Cerebellar nuclear complex (tissue), 1 donor: ENCODE measurements around the gene CORIN.

Experiments
- DNase-seq, 2 experiments: peaks; one replicate each; lab custom pipeline; 2025; lab: John Stamatoyannopoulos, UW

The CORIN gene

DNA sequence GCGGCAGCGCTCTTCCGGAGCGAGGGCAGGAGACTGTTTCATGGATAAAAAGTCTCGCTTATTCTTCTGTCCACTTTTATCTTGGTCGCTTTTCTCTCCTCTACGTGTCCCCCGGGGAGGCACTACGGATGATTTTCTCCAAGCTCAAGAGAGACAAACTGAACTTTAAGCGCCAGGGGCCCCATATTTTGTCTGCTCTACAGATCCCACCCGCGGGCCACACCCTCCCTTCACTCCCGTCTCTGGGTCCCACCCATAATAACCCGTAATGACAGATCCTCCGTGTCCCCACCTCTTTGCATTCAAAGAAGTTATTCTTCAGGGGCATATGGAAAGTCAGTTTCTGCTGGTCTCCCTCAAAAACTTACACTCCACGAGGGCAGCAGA lies at the start of gene CORIN:
TSS of gene CORIN (minus strand) at position 160 of the 387 bp plus-strand sequence. CDS start at position 42, 118 bp downstream.
- DNase-seq: no peak

DNA sequence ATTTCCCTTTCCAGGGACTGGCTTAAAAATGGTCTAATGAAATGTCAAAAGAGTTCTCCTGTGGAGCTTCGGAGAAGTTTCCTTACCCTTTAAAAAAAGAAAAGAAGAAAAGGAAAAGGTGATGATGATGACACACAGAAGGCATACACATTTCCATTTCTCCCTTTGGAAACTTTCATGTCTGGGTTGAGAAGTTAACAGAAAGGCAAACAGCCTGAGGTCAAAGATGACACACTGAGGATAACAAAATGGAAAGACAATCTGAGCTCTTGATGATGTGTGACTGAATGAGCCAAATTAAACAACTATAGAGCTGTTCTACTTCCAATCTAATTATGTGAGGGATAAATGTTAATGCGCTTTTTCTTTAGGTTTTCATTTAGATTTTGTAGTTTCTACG lies 44.4 kb upstream of the CORIN start:
- DNase-seq: no peak

DNA sequence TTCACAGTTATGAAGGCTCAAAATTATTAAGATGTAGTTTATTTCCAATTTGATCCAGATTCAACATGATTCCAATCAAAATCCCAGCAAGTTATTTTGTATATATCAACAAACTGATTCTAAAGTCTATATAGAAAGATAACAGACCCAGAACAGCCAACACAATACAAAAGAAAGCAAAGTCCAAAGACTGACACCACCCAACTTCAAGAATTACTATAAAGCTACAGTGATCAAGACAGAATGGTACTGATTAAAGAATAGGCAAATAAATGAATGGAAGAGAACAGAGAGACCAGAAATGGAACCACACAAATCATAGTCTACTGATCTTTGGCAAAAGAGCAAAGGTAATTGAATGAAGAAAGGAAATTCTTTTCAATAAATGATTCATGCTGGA lies 41.6 kb upstream of the CORIN start:
- DNase-seq: no peak

- no peak for DNase-seq
These were observed 39.1 kb upstream of the CORIN start for GRCh38 chr4:47876784-47877546.

GRCh38 chr4:47876310-47876709 lies 38.4 kb upstream of the CORIN start:
- no peak for DNase-seq

GRCh38 chr4:47873877-47874541 lies 36.1 kb upstream of the CORIN start:
- no peak for DNase-seq

DNA sequence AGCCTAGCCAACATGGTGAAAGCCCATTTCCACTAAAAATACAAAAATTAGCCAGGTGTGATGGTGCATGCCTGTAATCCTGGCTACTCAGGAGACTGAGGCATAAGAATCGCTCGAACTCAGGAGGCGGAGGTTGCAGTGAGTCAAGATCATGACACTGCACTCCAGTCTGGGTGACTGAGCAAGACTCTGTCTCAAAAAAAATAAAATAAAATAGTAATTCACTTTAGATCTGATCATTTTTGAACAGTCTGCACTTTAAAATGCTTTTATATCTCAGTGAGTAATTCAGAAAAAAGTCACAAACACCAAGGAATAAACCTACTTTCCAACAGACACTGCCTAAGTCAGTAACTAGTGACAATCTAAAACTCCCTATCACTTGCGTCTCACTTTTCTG lies 25.6 kb upstream of the CORIN start:
- DNase-seq: no peak

GRCh38 chr4:47862297-47862696 lies 24.4 kb upstream of the CORIN start:
- no peak for DNase-seq

DNA sequence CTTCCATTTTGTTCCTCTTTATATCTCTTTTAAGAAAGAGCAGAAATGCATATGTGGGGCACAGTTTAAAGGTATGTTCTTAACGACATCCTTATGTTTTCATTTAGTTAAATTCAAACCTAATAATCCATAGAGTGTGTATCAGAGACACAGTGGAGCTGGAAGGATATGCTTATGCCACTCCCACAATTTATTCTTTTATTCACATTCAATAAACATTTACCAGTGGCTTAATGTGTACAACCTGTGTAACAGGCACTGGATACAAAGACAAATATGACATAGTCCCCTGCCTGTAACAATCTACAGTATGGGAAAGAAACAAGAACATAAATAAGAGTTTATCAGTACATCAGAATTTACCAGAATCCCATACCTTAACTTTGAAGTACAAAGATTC lies 22.4 kb upstream of the CORIN start:
- no peak for DNase-seq

- DNase-seq: no peak
These were observed 20.1 kb upstream of the CORIN start for GRCh38 chr4:47858006-47858405.

- no peak for DNase-seq
These were observed 18.8 kb upstream of the CORIN start for GRCh38 chr4:47856713-47857112.

- no peak for DNase-seq
These were observed 17.5 kb upstream of the CORIN start for GRCh38 chr4:47855350-47855749.

- DNase-seq: no peak
These were observed 14.3 kb upstream of the CORIN start for GRCh38 chr4:47852136-47852535.

GRCh38 chr4:47849466-47849865 lies 11.6 kb upstream of the CORIN start:
- no peak for DNase-seq

GRCh38 chr4:47848041-47848440 lies 10.2 kb upstream of the CORIN start:
- no peak for DNase-seq

GRCh38 chr4:47842985-47843384 lies 5.1 kb upstream of the CORIN start:
- DNase-seq: no peak

GRCh38 chr4:47840291-47840690 lies 2.4 kb upstream of the CORIN start:
- no peak for DNase-seq

- DNase-seq: no peak
These were observed 1.4 kb upstream of the CORIN start for GRCh38 chr4:47839259-47839658.

DNA sequence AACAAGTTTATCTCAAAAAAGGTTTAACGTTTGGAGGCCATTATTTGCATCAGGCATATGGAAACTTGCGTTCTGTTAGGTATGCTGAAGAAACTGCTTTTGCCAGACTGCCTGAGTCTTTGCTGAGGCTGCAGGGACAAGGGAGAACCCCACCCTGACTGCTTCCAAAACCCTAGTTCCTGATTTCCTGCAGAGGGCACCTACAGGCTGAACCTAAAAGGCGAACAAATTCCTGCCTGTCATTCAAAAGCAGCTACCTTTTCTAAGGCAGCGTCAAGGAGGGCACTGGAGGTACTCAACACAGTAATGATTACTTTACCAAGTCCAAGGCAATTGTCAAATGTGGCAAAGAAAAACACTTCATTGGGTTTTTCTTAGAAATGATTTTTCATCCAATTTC lies 578 bp upstream of the CORIN start:
- DNase-seq: no peak

DNA sequence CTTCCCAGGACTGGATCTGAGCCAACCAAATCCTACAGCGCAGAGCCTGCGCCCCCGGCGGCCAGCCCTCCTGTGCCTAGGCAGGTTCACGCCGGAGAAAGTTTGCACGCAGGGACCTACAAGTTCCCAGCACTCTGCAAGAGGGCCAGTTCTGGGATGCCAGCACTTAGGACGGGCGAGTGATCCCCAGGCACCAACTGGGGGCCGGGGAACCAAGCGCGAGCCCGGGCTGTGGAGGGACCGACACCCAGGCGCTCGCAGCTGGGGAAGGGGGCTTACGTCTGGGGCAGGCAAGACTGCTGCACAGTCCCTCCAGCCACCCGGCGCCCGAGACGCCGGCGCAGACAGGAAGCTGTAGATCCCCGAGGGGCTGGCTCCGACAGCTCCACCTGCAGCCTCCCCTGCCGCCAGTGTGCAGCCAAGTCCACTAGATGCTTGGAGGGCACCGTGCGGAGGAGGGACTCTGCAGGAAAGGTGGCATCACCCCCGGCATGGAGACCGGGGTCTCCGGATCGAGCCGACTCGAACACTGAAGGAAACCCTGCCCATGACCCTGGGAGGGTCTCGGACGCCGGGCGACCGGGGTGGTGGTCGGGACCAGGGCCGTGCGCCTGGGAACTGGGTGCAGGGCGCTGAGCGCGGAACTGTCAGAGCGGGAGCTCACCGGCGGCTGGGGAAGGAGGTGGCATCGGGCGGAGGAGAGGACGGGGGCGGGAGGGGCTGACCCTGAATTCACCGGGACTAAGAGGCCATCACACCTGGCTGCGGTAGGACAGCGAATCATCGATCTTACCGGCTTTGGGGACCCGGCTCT lies 566 bp downstream of the CORIN start:
- DNase-seq: no peak

- DNase-seq: peak in 1 of 2 experiments; percentile 4
These were observed 1.2 kb downstream of the CORIN start for GRCh38 chr4:47836641-47837093.

DNA sequence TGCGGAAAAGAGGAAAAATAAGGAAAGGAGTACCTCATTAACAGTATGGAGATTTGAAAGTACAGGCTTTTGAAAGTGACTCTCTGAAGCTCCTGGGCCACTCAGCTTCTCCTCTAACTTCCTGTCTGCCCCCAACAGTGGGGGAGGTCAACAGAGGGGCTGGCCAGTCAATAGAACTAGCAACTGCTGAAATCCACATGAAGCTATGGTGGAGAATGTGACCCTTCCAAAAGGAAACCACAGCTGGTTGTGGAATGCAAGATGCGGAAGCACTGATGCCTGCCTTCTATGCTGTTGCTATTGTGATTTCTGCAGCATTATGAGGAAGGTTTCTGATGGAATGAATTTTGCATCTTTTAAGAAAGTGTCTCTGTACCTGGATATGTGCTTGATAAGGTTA lies 2.4 kb downstream of the CORIN start:
- no peak for DNase-seq
